Osteoblast (primary cell): ENCODE data around the gene TMEM259. TPM values are rescaled to one million over a fixed set of nuclear protein-coding genes. Genes with fewer than 3 reads are reported as not detected.

Experiments used
- DNase-seq: peaks from one replicate; pipeline ENCODE4 v3.0.0; 2011; ENCODE audit warnings: low spot score, mixed read lengths; ENCODE audit not compliant: insufficient read length; ENCODE audit errors: missing footprints
- H2AFZ ChIP-seq: 2 replicates; pipeline ENCODE4 v1.6.0; 2011; ENCODE audit warnings: mild to moderate bottlenecking, low read length
- H3K27ac ChIP-seq: 2 replicates; pipeline ENCODE4 v1.5.1; 2011; ENCODE audit warnings: mild to moderate bottlenecking, low read depth, low read length, moderate library complexity
- H3K27me3 ChIP-seq: 2 replicates; pipeline ENCODE4 v1.6.0; 2012; ENCODE audit warnings: mild to moderate bottlenecking, control low read depth, inconsistent platforms, low read length, moderate library complexity; ENCODE audit not compliant: insufficient read depth
- H3K36me3 ChIP-seq: 2 replicates; pipeline ENCODE4 v1.5.1; 2011; ENCODE audit warnings: mild to moderate bottlenecking, low read length, control low read depth, moderate library complexity; ENCODE audit not compliant: insufficient read depth
- H3K4me1 ChIP-seq: 2 replicates; pipeline ENCODE4 v1.5.1; 2011; ENCODE audit warnings: mild to moderate bottlenecking, low read length, control low read depth, moderate library complexity; ENCODE audit not compliant: insufficient read depth
- H3K4me2 ChIP-seq: 2 replicates; pipeline ENCODE4 v1.6.0; 2011; ENCODE audit warnings: mild to moderate bottlenecking, low read length; ENCODE audit not compliant: insufficient read depth
- H3K4me3 ChIP-seq: fragments of 200-600 bp; sonication (generic); 3 replicates; pipeline ENCODE4 v1.5.1; 2012; ENCODE audit warnings: mild to moderate bottlenecking, low read length, inconsistent platforms; ENCODE audit not compliant: insufficient read depth
- H3K79me2 ChIP-seq: 2 replicates; pipeline ENCODE4 v1.6.0; 2012; ENCODE audit warnings: mild to moderate bottlenecking, low read length, control low read depth, inconsistent platforms; ENCODE audit not compliant: insufficient read depth
- H3K9me3 ChIP-seq: 2 replicates; pipeline ENCODE4 v1.5.1; 2011; ENCODE audit warnings: low read depth, low read length, control low read depth
- H4K20me1 ChIP-seq: 2 replicates; pipeline ENCODE4 v1.6.0; 2012; ENCODE audit warnings: mild to moderate bottlenecking, low read length, control low read depth; ENCODE audit not compliant: insufficient read depth
- total RNA-seq: library from RNA; depleted of rRNA; stranded (reverse); fragments of >200 nt; gene quantifications from 2 replicates; pipeline ENCODE4 v1.2.3, GENCODE V29; 2012
- TF ChIP-seq, protein P1 (sequence below): IDR thresholded peaks from 2 replicates; pipeline ENCODE4 v1.5.1; 2011; ENCODE audit warnings: mild to moderate bottlenecking, low read depth, low read length, moderate library complexity; ENCODE audit errors: extremely low read depth

TMEM259 gene
- total RNA-seq, 1 donor: 84.0 TPM

DNA sequence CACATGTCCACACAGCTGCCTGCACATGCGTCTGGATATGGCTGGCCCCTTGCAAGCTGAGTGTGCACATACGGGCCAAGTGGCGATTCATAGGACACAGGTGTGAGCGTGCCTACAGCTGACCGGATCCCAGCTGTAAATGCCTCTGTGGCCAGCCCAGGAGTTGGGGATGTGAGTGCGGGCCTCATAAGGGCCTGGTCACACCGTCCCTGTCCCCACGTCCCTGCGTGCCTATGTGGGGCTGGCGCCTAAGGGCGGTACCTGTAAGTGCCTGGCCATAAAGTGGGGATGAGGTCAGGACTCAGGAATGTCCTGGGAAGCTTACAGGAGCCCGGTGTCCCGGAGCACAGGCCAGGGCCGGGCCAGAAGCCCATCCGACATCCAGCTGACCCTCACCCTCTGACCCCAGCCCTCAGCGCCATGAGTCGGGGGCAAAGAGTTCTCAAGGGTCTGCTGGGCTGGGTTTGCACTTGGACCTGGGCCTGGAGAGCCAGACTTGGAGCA, 44.7 kb upstream of the TMEM259 start:
- no peaks in the 10 kb centered on the region for H3K79me2 ChIP-seq
- DNase-seq: no peak
- H2AFZ ChIP-seq: no peak overlapping the region
- H3K4me2 ChIP-seq: no peak overlapping the region
- TF ChIP-seq, protein P1, sequence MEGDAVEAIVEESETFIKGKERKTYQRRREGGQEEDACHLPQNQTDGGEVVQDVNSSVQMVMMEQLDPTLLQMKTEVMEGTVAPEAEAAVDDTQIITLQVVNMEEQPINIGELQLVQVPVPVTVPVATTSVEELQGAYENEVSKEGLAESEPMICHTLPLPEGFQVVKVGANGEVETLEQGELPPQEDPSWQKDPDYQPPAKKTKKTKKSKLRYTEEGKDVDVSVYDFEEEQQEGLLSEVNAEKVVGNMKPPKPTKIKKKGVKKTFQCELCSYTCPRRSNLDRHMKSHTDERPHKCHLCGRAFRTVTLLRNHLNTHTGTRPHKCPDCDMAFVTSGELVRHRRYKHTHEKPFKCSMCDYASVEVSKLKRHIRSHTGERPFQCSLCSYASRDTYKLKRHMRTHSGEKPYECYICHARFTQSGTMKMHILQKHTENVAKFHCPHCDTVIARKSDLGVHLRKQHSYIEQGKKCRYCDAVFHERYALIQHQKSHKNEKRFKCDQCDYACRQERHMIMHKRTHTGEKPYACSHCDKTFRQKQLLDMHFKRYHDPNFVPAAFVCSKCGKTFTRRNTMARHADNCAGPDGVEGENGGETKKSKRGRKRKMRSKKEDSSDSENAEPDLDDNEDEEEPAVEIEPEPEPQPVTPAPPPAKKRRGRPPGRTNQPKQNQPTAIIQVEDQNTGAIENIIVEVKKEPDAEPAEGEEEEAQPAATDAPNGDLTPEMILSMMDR: no peak
- H3K27me3 ChIP-seq: peaks cover 37% of the 10 kb centered on the region
- H4K20me1 ChIP-seq: no peaks in the 10 kb centered on the region
- no peaks in the 10 kb centered on the region for H3K36me3 ChIP-seq
- no peaks in the 10 kb centered on the region for H3K4me1 ChIP-seq
- no peak overlapping the region for H3K4me3 ChIP-seq
- H3K27ac ChIP-seq: no peak overlapping the region
- H3K9me3 ChIP-seq: no peaks in the 10 kb centered on the region

DNA sequence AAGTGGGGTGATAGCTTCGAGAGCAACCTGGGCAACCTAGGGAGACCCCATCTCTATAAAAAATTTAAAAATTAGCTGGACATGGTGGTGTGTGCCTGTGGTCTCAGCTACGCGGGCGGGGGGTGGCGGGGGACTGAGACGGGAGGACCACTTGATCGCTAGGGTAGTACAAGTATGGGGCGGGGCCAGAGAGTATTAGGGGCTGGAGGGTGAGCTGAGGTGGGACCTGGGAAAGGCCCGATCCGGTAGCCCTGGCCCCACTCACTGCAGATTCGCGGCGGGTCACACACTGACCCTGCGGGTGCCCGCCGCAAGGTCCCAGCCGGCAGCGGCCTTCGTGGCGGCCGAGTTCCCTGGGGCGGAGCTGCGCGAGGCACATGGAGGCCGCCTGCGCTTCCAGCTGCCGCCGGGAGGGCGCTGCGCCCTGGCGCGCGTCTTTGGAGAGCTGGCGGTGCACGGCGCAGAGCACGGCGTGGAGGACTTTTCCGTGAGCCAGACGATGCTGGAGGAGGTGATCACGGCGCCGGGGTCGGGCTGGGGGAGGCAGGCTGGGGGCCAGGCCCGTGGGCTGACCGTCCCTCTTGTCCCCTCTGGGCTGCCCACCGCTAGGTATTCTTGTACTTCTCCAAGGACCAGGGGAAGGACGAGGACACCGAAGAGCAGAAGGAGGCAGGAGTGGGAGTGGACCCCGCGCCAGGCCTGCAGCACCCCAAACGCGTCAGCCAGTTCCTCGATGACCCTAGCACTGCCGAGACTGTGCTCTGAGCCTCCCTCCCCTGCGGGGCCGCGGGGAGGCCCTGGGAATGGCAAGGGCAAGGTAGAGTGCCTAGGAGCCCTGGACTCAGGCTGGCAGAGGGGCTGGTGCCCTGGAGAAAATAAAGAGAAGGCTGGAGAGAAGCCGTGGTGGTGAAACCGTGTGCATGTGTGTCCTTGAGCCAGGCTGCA, 44.0 kb upstream of the TMEM259 start:
- Histone ChIP-seq H3K27ac (no peak overlapping the region), H3K27me3 (peaks cover 30% of the 10 kb centered on the region), H3K4me1 (no peaks in the 10 kb centered on the region), H2AFZ (no peak overlapping the region), H3K9me3 (no peaks in the 10 kb centered on the region), H3K36me3 (no peaks in the 10 kb centered on the region), H4K20me1 (no peaks in the 10 kb centered on the region), H3K4me2 (no peak overlapping the region), H3K4me3 (no peak overlapping the region), H3K79me2 (no peaks in the 10 kb centered on the region)
- peak; percentile 97 for DNase-seq
- TF ChIP-seq, protein P1: peak; percentile 35

- no peak for DNase-seq
- Histone ChIP-seq H3K27me3 (peaks cover 23% of the 10 kb centered on the region), H3K4me1 (no peaks in the 10 kb centered on the region), H3K9me3 (no peaks in the 10 kb centered on the region), H2AFZ (no peak overlapping the region), H3K36me3 (no peaks in the 10 kb centered on the region), H3K27ac (no peak overlapping the region), H3K4me3 (no peak overlapping the region), H3K79me2 (no peaks in the 10 kb centered on the region), H4K20me1 (no peaks in the 10 kb centered on the region), H3K4me2 (no peak overlapping the region)
- TF ChIP-seq, protein P1: no peak
These were observed 43.2 kb upstream of the TMEM259 start for GRCh38 chr19:1063909-1064660.
